Activated CD8-positive, alpha-beta memory T cell treated with anti-CD3 and anti-CD28 coated beads for 1 hour (primary cell): Measurements from ENCODE around the gene SLC4A1.
"Not testable (repeated sequence)": the region's sequence is repeated elsewhere in the genome, so short reads cannot be mapped to it uniquely, and the experiment has no call there.

Source experiments
- DNase-seq, 2 donors: peaks; one replicate each; pipeline ENCODE4 v3.0.0-alpha.2; 2020; ENCODE audit warnings: low read depth in 1 of 2; ENCODE audit errors: extremely low read depth in 1 of 2

Gene SLC4A1

DNA sequence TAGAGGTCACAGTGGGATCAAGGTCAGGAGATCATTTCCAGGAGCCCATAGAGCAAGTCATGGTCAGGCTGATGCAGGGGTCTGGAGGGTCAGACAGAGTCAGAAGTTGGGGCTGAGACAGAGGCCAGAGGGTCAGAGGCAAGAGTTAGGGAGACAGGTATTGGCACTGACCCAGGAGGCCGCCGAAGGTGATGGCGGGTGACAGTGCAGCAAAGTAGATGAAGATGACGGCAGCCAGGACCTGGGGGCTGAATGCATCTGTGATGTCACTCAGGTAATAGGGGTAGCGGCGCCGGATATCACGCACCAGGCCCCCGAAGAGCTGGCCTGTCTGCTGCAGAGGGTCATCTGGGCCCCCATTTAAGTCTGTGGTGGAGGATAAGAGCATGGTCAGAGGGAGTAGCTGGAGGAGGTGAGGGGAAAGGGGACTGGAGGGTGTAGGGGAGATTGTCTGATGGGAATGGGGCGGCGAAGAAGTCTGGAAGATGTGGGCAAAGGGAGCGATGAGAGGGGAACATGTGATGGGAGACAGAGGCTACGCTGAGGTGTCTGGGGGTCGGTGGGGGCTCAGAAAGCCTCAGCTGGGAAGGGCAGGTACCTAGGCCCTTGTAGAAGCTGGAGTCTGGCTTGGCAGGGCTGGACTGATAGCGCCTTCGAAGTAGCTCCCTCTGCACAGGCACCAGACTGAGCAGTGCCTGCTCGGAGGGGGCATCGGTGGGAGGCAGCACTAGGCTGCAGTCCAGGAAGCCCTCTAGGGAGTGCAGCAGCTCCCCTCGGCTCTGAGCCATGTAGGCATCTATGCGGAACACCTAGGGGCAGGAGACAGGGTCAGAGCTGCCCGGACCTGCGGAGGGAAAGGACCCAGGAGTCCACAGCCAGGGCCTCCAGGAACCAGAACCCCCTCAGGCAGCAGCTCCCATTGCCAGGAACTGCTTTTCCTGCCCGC, 9.8 kb downstream of the SLC4A1 start:
- DNase-seq, result no peak

DNA sequence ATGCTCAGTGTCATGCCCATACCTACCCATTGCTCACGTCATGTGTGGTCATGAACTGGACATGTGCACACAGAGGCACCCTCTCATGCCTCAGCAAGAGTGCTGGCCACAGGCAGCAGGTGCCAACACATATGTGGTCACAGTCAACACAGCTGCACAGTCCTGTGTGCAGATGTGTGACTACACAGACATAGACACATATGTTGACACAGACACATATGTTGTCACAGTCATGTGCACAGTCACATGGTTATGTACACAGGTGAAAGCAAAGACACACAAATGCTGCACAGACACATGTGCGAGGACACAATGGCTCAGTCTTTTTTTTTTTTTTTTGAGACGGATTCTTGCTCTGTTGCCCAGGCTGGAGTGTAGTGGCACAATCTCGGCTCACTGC, 11.3 kb downstream of the SLC4A1 start:
- no peak for DNase-seq

DNA sequence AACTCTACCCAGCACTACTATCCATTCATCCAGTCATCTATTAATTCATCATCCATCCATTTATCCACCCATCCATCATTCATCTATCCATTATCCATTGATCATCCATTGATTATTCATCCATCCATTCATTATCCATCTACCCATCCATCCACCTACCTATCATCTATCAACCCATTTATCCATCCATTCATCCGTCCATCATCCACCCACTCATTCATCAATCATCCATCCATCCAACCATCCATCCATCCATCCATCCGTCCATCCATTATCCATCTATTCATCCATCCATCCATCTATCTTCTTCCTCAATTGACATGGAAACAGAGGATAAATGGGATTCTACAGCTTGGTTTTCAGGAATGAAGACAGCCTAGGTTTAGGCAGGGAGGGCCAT, 12.0 kb downstream of the SLC4A1 start:
- DNase-seq, result no peak

DNA sequence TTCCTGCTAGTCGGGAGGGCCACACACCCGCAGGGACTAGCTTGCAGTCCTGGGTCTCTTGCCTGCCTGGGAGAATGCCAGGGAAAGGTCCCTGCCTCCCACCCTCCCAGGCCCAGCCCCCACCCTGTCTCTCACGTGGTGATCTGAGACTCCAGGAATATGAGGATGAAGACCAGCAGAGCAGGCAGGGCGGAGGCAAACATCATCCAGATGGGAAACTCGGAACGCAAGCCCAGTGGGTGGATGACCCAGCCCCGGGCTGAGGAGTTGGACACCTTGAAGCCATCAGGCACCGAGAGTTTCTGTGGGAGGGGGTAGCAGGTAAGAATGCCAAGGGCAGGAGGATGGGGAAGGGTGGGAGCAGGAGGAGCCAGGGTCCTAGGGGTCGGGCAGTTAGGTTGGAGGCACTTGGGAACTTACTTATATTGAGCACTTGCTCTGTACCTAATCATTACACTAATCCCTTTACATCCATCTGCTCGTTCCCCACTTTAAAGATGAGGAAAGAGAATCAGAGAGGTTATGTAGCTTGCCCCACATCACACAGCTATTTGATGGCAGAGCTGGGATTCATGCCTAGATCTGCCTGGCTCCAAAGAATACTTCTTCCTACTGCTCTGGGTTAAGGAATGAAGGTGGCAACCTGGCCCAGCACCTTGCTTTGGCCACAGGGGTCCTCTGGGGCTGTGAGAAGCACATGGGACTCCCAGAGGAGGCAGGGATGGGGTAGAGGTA, 13.4 kb downstream of the SLC4A1 start:
- no peak for DNase-seq

DNA sequence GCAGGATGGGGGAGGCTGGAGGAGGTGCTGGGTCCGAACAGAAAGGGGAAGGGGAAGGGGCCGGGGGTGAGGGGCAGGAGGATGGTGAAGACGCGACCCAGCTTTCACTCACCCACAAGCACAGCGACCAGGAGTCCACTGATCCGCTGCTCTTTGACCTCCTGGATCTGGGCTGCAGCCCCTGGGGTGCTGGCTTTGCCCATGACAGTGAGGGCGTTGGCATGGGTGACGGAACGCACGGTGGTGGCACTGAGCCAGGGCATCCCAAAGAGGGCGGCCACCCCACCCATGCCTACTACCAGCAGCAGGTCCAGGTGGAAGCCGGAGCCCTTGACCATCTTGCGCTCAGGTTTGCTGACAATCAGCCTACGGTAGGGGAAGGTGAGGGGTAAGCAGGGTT, 14.9 kb downstream of the SLC4A1 start:
- no peak for DNase-seq

DNA sequence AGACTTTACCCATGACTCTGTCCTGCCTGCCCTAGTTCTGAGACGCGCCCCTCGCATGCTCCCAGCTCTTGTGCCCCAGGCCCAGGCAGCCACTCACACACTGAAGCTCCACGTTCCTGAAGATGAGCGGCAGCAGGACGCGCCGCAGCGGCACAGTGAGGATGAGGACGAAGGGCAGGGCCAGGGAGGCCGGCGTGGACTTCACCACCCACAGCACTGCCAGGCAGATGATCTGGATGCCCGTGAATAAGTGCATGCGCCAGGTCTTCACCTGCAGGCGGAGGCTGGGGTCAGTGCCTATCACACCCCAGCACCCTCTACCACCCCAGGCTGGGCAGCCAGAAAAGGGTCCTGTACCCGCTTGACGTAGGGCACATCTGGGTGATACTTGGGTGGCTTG, 16.9 kb downstream of the SLC4A1 start:
- DNase-seq, result no peak

DNA sequence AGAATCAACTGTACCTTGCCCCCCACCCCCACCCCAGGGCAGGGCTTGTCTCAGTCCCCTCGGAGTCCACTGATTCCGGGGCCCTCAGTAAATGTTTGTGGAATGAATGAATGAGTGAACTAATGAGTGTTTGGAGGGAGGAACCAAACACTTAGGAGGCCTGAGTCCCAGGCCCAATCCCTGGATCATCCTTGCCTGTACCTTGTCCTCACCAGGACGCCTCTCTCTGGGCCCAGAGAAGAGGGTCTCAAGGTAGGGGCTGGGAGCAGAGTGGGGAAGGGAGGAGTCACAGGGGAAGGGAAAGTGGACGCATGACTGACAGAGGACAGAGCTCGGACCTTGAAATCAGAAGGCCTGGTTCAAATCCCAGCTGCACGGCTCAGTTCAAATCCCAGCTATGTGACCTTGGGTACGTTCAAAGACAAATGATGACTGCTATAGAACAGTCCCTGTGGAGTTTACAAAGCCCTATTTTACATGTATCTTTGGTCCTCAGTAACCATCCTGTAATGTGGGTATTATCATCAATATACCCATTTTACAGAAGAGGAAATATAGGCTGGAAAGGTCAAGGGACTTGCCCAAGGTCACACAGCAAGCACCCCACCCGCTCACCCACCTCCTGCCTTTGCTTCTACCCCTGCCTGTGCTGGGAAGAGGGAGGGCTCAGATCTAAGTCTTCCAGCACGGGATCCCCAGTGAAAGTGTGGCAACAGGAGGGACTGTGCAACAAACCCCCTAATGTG, 18.3 kb downstream of the SLC4A1 start:
- no peak for DNase-seq

DNA sequence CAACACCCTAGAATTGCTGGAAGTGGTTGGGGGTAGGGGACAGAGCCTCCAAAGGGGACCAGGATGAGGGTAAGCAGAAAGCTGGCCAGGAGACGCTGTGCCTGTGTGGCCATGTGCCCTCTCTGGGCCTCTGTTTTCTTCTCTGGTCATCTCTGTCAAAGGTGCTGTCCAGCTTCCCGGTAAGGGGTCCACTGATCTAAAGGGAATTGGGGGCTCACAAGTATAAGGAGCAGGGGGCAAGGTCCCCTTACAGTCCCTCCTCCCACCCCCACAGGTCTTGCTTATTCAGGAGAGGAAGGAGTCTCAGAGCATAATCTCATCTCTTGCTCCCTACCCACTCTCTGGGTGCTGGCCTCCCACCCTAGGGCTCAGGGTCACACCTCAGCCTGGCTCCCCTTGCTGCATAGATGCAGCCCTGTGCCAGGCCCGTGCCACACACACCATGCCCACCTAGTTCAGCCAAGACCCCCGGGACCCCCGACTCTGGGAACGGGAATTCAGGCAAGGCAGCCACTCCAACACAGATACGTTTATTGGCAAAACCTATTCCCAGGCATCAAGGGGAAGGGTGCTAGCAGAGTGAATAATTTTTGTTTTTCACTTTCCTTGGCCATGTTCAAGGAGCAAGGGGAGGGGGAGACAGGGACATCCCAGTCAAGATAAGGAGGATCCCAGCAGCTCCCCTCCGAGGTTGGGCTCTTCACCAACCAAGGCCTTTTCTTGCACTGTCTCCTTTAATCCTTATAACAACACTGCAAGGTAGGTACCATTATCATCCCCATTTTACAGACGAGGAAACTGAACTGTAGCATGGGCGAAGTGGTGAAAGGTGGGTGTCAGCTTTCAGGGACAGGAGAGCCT, 19.8 kb downstream of the SLC4A1 start:
- DNase-seq, result no peak

DNA sequence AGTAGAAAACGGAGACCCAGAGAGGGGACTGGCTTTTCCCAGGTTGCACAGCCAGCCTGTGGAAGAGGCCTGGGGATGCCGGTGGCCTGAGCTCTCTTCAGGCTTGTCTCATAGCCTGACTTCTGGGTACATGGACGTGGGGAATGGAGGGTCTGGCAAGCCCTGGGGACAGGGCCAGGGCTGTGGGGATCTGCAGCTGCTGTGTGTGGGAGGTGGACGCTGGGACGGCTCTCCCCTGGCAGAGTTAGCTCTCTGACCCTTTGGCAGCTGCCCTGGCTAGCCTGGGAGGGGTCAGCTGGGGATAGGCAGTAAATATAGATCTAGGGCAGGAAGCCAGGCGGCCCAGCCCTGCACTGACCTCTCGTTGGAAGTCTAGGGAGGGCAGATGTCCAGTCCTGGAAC, 20.5 kb downstream of the SLC4A1 start:
- no peak for DNase-seq

DNA sequence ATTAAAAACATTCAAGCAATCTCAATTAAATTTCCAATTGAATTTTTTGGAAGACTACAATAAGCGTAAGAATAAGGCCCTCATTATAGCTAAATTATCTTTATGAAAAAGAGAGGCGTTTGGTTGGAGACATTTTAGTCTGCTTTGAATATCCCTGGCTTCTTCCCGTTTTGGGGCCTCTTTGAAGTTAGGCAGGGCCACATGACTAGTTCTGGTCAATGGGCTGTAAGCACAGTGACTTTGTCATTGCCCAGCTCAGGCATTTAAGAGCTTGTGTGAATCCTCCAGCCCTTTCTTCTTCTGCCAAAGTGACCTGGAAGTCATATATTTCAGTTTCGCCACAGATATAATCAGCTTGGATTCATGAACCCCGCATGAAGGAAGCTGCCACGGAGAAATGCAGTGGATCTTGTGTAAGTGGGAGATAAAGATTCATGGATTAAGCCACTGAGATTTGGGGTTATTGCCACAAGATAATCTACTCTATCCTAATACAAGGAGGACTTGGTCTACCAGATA, 26.8 kb downstream of the SLC4A1 start:
- no peak for DNase-seq

DNA sequence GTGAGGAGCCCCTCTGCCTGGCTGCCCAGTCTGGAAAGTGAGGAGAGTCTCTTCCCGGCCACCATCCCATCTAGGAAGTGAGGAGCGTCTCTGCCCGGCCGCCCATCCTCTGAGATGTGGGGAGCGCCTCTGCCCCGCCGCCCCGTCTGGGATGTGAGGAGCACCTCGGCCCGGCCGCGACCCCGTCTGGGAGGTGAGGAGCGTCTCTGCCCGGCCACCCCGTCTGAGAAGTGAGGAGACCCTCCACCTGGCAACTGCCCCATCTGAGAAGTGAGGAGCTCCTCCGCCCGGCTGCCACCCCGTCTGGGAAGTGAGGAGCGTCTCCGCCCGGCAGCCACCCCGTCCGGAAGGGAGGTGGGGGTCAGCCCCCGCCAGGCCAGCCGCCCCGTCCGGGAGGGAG, 30.0 kb downstream of the SLC4A1 start:
- DNase-seq, result not testable (repeated sequence)

DNA sequence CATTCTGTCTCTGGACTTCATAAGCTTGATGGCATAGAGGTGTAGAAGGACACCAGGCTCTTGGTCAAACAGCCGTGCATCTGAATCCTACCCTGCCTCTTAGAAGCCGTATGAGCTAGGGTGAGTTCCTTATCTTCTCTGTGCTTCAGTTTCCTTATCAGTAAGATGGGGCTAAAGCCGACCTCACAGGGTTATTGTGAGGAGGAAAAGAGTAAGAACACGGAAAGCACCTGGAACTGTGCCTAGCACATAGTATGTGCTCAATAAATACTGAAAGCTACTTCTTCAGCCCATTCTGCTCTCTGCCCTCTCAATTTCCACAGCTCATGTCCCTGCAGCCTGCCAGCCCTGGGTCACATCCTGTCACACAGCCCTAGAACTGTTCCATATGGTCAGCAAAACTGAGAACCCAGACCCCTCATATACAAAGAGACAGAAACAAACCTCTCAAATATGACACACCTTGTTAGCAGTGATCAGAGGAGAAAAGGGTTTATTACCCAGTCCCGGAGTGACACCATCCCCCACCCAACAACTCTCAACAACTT, 31.4 kb downstream of the SLC4A1 start:
- DNase-seq, result no peak

DNA sequence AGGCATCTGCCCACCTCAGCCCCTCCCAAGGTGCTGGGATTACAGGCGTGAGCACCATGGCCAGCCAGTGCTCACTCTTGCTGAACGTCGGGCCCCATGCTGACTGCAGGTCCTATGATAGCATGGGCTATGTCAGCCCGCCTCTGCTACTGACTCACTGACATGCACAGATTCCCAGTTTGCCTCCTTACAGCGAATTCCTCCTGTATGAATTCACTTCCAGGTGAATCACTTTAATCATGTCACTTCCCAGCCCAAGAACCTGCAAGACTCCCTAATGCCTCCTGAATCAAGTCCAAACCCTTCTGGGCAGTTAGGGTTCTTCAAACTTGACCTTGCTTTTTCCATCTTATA, 32.4 kb downstream of the SLC4A1 start:
- no peak for DNase-seq

DNA sequence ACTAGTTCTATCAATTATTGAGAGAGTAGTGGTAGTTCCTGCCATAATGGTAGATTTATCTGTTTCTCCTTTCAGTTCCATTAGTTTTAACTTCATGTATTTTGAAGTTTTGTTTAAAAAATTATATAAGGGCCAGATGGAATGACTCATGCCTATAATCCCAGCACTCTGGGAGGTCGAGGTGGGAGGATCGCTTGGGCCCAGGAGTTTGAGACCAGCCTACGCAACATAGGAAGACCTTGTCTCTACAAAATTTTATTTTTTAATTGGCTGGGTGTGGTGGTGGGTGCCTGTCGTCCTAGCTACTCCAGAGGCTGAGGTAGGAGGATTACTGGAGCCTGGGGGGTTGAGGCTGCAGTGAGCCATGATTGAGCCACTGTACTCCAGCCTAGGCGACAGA, 34.4 kb downstream of the SLC4A1 start:
- no peak for DNase-seq

DNA sequence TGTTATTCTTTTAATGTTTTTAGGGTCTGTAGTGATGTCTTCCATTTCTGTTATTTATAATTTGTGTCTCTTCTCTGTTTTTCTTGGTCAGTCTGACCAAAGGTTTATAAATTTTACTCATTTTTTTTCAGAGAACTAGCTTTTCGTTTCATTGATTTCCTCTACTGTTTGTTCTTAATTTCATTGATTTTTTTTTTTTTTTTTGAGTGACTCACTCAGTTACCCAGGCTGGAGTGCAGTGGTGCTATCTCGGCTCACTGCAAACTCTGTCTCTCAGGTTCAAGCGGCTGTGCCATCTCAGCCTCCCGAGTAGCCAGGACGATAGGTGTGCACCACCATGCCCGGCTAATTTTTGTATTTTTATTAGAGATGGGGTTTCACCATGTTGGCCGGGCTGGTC, 35.9 kb downstream of the SLC4A1 start:
- DNase-seq, result no peak

DNA sequence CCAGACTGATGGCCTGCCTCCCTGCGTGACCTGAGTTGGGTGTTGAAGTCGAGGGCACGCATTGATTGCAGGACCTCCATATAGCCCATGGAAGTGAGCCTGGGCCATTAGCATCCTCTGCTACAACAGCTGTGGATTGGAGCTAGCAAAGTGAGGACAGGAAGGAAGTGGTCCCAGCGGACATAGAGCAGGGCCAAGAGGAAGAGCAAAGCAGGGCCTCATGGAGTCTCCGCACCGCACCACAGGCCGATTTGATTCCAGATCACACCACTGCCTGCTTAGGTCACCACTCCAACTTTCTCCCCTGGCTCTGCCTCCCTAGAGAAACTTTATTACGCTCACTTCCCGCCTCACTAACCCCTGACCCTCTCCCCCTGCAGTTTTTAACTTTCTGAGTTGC, 37.8 kb downstream of the SLC4A1 start:
- no peak for DNase-seq

DNA sequence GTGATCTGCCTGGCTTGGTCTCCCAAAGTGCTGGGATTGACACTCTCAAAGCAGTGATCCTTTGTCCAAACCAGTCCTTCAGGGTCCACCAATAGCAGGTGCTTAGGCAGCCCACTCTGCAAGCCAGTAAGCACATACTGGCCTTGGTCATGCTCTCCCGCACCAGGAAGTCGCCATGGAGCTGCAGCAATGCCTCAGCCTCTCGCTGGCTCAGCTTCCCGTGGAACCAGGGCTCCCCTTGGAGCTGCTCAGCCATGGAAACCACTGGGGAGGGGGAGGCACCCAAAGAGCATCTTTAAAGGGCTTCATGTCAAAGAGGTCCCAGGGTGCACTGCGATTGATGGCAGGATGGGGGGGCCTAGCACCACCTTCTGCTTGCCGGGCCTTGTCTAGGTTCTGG, 38.8 kb downstream of the SLC4A1 start:
- DNase-seq, result no peak

DNA sequence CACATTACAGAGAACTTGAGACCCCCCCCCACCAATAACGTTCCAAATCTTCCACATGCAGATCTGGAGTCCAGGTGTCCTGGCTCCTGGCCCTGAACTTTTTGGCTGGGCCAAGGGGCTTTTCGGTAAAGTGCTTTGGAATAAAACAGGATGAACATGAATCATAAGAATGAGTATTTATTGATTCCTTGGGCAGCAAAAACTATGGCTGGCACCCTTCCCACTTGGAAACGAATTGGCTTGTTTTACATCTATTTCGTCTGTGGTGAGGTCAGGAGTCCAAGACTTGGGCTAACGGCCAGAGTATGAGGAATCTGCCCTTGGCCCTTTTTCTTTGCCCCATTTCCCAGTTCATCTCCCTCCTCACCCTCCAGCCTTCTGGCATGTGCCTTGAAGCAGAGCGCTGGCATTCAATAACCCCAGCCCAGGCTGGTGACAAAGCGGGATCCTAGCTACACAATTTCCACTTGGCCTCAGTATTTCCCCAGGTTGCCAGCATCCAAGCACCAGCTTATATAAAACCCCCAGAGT, 44.3 kb downstream of the SLC4A1 start:
- DNase-seq, result no peak

DNA sequence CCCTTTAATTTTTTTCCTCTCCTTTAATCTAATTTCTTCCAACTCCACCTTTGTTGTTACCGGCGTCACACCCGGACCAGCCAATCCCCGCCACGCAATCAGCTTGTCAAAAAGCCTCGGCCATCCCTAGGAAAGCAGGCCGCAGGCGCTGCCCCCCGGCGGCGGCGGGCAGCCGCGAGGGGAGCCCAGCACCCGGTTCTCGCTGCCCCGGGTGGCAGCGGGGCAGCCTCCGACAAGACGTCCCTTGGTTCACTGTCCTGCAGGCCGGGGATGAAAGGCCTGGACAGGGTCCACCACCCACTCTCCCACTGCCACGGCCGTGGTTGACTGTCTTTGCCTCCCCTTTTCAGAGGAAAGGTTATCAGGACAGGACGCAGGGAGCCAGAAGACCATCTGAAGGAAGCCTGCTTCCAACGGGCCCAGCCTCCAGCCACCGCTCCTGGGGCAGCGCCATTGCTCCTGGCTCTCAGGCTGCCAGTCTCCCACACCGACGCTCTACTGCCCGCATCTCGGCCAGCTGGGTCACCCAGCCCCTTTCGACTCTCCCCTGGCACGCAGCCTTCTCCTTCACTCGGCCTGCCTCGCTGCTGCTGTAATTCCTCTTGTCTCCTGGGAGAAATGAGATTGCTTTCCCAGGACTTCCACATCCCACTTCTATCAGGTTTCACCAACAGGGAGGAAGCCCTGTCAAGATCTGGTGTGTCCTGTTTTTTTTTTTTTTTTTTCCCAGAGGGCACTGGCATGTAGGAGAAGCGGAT, 45.6 kb downstream of the SLC4A1 start:
- no peak for DNase-seq

DNA sequence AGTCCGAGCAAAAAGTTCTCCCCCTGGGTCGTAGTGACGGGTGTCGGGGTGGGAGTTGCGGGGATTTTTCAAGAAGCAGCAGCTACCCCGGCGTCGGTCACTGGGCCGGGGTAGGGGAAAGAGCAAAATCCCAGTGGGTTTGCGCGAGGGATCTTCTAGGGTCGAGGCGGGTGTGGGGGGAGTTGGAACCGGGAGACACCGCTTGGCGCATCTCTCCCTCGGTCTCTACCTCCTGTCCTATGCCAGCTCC, 46.1 kb downstream of the SLC4A1 start:
- no peak for DNase-seq
